Fibroblast of lung (primary cell): ENCODE data around the gene ABCB8. TPM values are rescaled to one million over a fixed set of nuclear protein-coding genes. Genes with fewer than 3 reads are reported as not detected.

ENCODE experiments used
- DNase-seq, 2 donors: peaks; one replicate each; pipeline versions ENCODE4 v3.0.0 to v3.0.0-alpha.2; 2010; ENCODE audit warnings: low read depth in 2 of 2
- H2AFZ ChIP-seq: 2 replicates; pipeline ENCODE4 v1.5.1; 2012; ENCODE audit warnings: low read length, control low read depth, inconsistent platforms
- H3K27ac ChIP-seq: 2 replicates; pipeline ENCODE4 v1.5.1; 2011; ENCODE audit warnings: low read length, control low read depth; ENCODE audit not compliant: insufficient read depth
- H3K27me3 ChIP-seq: 2 replicates; pipeline ENCODE4 v1.5.1; 2011; ENCODE audit warnings: mild to moderate bottlenecking, low read length; ENCODE audit not compliant: control insufficient read depth, insufficient read depth
- H3K36me3 ChIP-seq: 2 replicates; pipeline ENCODE4 v1.5.1; 2011; ENCODE audit warnings: low read length; ENCODE audit not compliant: control insufficient read depth, insufficient read depth
- H3K4me1 ChIP-seq: 2 replicates; pipeline ENCODE4 v1.5.1; 2011; ENCODE audit warnings: low read length; ENCODE audit not compliant: control insufficient read depth, insufficient read depth; ENCODE audit errors: extremely low read depth
- H3K4me2 ChIP-seq: 2 replicates; pipeline ENCODE4 v1.5.1; 2011; ENCODE audit warnings: low read length, control low read depth; ENCODE audit not compliant: insufficient read depth; ENCODE audit errors: extremely low read depth
- H3K4me3 ChIP-seq, 4 experiments: fragments of 200-600 bp in 1 of 4; sonication (generic) in 1 of 4; replicated peaks in 1 of 4; 2 replicates each; pipeline ENCODE4 v1.5.1; 2011 to 2016; ENCODE audit warnings: low read length in 4 of 4, low read depth in 3 of 4, mild to moderate bottlenecking in 3 of 4, control low read depth in 2 of 4, inconsistent platforms in 1 of 4, mixed read lengths in 1 of 4; ENCODE audit not compliant: insufficient read depth in 1 of 4; ENCODE audit errors: control extremely low read depth in 1 of 4
- H3K79me2 ChIP-seq: 2 replicates; pipeline ENCODE4 v1.5.1; 2012; ENCODE audit warnings: mild to moderate bottlenecking, low read length, inconsistent platforms; ENCODE audit not compliant: control insufficient read depth, insufficient read depth
- H3K9ac ChIP-seq: 2 replicates; pipeline ENCODE4 v1.5.1; 2011; ENCODE audit warnings: mild to moderate bottlenecking, low read length, control low read depth; ENCODE audit not compliant: insufficient read depth
- H3K9me3 ChIP-seq: 2 replicates; pipeline ENCODE4 v1.5.1; 2012; ENCODE audit warnings: low read depth, low read length; ENCODE audit not compliant: control insufficient read depth, insufficient read depth
- H4K20me1 ChIP-seq: 2 replicates; pipeline ENCODE4 v1.5.1; 2011; ENCODE audit warnings: low read length; ENCODE audit not compliant: control insufficient read depth, insufficient read depth; ENCODE audit errors: extremely low read depth
- EZH2 ChIP-seq: IDR thresholded peaks from 2 replicates; pipeline ENCODE4 v1.5.1; 2012; ENCODE audit warnings: low read length, control low read depth, mild to moderate bottlenecking; ENCODE audit errors: missing control alignments
- polyA plus RNA-seq, 2 donors: library from polyadenylated mRNA; depleted of rRNA in 1 of 2; stranded (reverse) in 1 of 2; unstranded in 1 of 2; fragments of >200 nt; gene quantifications; 2 replicates each; pipeline ENCODE4 v1.2.1, GENCODE V29; 2011 to 2012; ENCODE audit warnings: missing spikeins in 1 of 2
- total RNA-seq: library from RNA; depleted of rRNA; stranded (reverse); fragments of >200 nt; gene quantifications from 2 replicates; pipeline ENCODE4 v1.2.1, GENCODE V29; 2014
- TF ChIP-seq, protein P1 (sequence below), 2 donors: IDR thresholded peaks in 1 of 2; conservative IDR thresholded peaks in 1 of 2; 1 replicate in 1 of 2; 2 replicates in 1 of 2; pipeline ENCODE4 v1.5.1; 2011 to 2012; ENCODE audit warnings: low read length in 2 of 2, control low read depth in 1 of 2, inconsistent platforms in 1 of 2, low read depth in 1 of 2, mild to moderate bottlenecking in 1 of 2

ABCB8 gene
- total and polyA plus RNA-seq, 2 donors (not counting 1 experiment from before 2014, with no cell fraction given) = 12.1 to 20.0 TPM

DNA sequence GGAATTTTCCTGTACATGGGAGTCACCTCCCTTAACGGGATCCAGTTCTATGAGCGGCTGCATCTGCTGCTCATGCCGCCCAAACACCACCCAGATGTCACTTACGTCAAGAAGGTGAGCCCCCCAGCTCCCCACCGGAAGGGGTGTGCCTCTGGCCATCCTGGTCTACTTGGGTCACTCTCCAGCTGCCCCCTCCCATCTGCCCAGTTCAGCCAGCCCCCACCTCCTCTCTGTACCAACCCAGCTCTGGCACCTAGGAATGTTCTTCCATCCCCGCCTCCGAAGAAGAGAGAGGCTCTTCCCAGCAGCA lies 47.4 kb downstream of the ABCB8 start:
- no peak for DNase-seq
- Histone ChIP-seq H3K4me1 (peaks cover 11% of the 10 kb centered on the region), H3K27me3 (no peaks in the 10 kb centered on the region), H3K4me2 (no peak overlapping the region), H3K9me3 (no peaks in the 10 kb centered on the region), H2AFZ (no peak overlapping the region), H3K9ac (no peak overlapping the region), H3K27ac (no peak overlapping the region), H3K4me3 (no peak overlapping the region), H4K20me1 (no peaks in the 10 kb centered on the region), H3K79me2 (peaks cover 18% of the 10 kb centered on the region), H3K36me3 (peaks cover 31% of the 10 kb centered on the region)
- TF ChIP-seq EZH2 = no peak
- TF ChIP-seq, protein P1, sequence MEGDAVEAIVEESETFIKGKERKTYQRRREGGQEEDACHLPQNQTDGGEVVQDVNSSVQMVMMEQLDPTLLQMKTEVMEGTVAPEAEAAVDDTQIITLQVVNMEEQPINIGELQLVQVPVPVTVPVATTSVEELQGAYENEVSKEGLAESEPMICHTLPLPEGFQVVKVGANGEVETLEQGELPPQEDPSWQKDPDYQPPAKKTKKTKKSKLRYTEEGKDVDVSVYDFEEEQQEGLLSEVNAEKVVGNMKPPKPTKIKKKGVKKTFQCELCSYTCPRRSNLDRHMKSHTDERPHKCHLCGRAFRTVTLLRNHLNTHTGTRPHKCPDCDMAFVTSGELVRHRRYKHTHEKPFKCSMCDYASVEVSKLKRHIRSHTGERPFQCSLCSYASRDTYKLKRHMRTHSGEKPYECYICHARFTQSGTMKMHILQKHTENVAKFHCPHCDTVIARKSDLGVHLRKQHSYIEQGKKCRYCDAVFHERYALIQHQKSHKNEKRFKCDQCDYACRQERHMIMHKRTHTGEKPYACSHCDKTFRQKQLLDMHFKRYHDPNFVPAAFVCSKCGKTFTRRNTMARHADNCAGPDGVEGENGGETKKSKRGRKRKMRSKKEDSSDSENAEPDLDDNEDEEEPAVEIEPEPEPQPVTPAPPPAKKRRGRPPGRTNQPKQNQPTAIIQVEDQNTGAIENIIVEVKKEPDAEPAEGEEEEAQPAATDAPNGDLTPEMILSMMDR (conservative IDR thresholded peaks at IDR 0.05 in 1 of 2, IDR thresholded peaks at IDR 0.05 in 1 of 2; ENCODE audit: low read depth in 1 of 2, low read length in 2 of 2) = no peak

DNA sequence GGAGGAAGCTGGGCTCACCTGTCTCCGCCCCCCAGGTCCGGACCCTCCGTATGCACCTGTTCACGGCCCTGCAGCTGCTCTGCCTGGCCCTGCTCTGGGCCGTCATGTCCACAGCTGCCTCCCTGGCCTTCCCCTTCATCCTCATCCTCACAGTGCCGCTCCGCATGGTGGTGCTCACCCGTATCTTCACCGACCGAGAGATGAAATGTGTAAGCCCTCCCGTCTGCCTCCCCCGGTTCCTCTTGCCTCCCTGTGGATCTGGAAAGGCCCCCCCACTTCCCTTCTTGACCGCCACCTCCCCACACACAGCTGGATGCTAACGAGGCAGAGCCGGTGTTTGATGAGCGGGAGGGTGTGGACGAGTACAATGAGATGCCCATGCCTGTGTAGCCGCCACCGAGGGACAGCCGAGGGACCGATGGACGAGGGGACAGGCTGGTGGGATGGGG lies 47.8 kb downstream of the ABCB8 start:
- Histone ChIP-seq H3K4me3 (no peak overlapping the region), H3K9ac (no peak overlapping the region), H3K36me3 (peaks cover 28% of the 10 kb centered on the region), H3K4me2 (no peak overlapping the region), H3K9me3 (no peaks in the 10 kb centered on the region), H3K79me2 (peaks cover 18% of the 10 kb centered on the region), H3K27ac (no peak overlapping the region), H2AFZ (no peak overlapping the region), H4K20me1 (no peaks in the 10 kb centered on the region), H3K4me1 (peaks cover 11% of the 10 kb centered on the region), H3K27me3 (no peaks in the 10 kb centered on the region)
- DNase-seq = no peak
- TF ChIP-seq EZH2 = no peak
- TF ChIP-seq, protein P1 (conservative IDR thresholded peaks at IDR 0.05 in 1 of 2, IDR thresholded peaks at IDR 0.05 in 1 of 2; ENCODE audit: low read depth in 1 of 2, low read length in 2 of 2) = no peak

DNA sequence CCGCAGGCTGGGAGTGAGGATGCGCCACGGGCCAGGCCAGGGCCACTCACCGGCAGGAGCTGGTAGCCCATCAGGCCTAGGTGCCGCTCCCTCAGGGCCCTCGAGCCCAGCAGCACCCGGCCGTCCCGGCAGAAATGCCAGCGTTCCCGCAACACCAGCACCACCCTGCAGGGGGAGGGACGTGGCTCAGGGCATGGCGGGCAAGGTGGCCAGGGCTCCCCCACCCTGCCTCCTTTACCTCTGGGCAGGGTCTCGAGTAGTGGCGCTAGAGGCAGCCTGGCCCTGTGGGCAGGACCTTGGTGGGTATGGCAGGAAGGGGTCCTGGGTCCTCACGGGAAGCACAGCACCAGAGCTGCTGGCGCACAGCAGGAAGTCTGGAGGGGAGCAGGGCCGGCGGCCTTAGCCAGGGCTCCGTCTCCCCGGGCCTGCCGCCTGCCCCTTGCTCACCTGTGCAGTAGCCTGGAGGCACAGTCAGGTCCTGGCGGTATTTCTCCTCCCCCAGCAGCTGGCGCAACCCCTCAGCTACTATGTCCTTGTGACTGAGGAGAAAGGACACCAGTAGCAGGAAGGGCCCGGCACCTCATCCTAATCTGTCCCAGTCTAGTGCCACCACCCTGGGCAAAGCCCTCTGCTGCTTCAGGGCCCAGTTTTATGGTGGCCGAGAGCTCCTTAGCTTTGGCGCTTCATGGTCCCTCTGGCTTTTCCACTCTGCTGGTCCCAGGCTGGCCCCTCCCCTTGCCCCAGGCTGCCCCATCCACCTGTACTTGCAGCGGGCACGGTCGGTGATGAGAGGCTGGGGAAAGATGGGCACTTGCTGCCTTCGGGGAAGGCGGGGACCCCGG lies 48.8 kb downstream of the ABCB8 start:
- peaks cover 25% of the 10 kb centered on the region for H3K36me3 ChIP-seq

More for the DNA sequence above, 48.8 kb downstream of the ABCB8 start:
- Histone ChIP-seq H3K27me3 (no peaks in the 10 kb centered on the region), H3K4me2 (no peak overlapping the region), H3K9ac (no peak overlapping the region), H4K20me1 (no peaks in the 10 kb centered on the region), H3K4me3 (no peak overlapping the region), H3K27ac (no peak overlapping the region), H3K9me3 (no peaks in the 10 kb centered on the region), H3K4me1 (peaks cover 18% of the 10 kb centered on the region), H3K79me2 (peaks cover 20% of the 10 kb centered on the region), H2AFZ (no peak overlapping the region)
- no peak for DNase-seq
- TF ChIP-seq EZH2 = no peak
- TF ChIP-seq, protein P1 (conservative IDR thresholded peaks at IDR 0.05 in 1 of 2, IDR thresholded peaks at IDR 0.05 in 1 of 2; ENCODE audit: low read depth in 1 of 2, low read length in 2 of 2) = peak; percentile 30 to 42
